NT2/D1 (cell line): ENCODE measurements around the gene PATE1.

Experiments
- SUZ12 ChIP-seq: IDR thresholded peaks from 2 replicates; pipeline ENCODE4 v1.6.1; 2011; ENCODE audit not compliant: insufficient read length, insufficient read depth; ENCODE audit errors: extremely low read depth
- ZNF274 ChIP-seq: IDR thresholded peaks from 2 replicates; pipeline ENCODE4 v1.6.1; 2011; ENCODE audit warnings: mild to moderate bottlenecking, low read depth, low read length

GRCh38 chr11:125756050-125756449 is 10.0 kb downstream of the PATE1 start:
- no peak for TF ChIP-seq ZNF274
- TF ChIP-seq SUZ12, result no peak
